H1 (cell line): ENCODE measurements around the gene SH3GL1. TPM values are rescaled to one million over a fixed set of nuclear protein-coding genes. Genes with fewer than 3 reads are reported as not detected.

Experiments used
- CTCF ChIA-PET: fragments of 300-600 bp; sonication (Branson Sonifier 250); formaldehyde crosslinking; loops from one replicate; lab custom pipeline; 2021; ENCODE audit not compliant: partially characterized antibody; lab: Charles Lee
- POLR2A ChIA-PET: fragments of 300-600 bp; sonication (Branson Sonifier 250); formaldehyde crosslinking; loops from one replicate; lab custom pipeline; 2021; ENCODE audit warnings: inconsistent platforms; ENCODE audit not compliant: partially characterized antibody; lab: Charles Lee
- DNase-seq, 2 experiments: peaks; one replicate each; pipeline versions ENCODE4 v3.0.0 to v3.0.0-alpha.2; 2010 to 2022; ENCODE audit warnings: low spot score in 2 of 2, low read depth in 1 of 2, mixed read lengths in 1 of 2
- FAIRE-seq: peaks from 2 replicates; lab custom pipeline; 2011; peaks lifted over from hg19 to GRCh38; lab: Jason Lieb, UNC
- H2AFZ ChIP-seq: 2 replicates; pipeline ENCODE4 v1.8.1; 2012; ENCODE audit warnings: low read length, inconsistent platforms
- H2AK5ac ChIP-seq: 2 replicates; pipeline ENCODE4 v1.6.1; 2013; ENCODE audit warnings: low read depth, low read length
- H2BK120ac ChIP-seq: replicated peaks from 2 replicates; pipeline ENCODE3; 2013; ENCODE audit warnings: low read depth, low read length, inconsistent platforms
- H2BK12ac ChIP-seq: 2 replicates; pipeline ENCODE4 v1.6.1; 2013; ENCODE audit warnings: low read depth, low read length
- H2BK15ac ChIP-seq: 2 replicates; pipeline ENCODE4 v1.6.1; 2013; ENCODE audit warnings: low read length
- H2BK20ac ChIP-seq: 2 replicates; pipeline ENCODE4 v1.6.1; 2013; ENCODE audit warnings: low read length
- H2BK5ac ChIP-seq: 2 replicates; pipeline ENCODE4 v1.6.1; 2013; ENCODE audit warnings: low read depth, low read length
- H3K14ac ChIP-seq: 2 replicates; pipeline ENCODE4 v1.6.1; 2013; ENCODE audit warnings: inconsistent platforms; ENCODE audit not compliant: insufficient read length
- H3K18ac ChIP-seq: 2 replicates; pipeline ENCODE4 v1.6.1; 2013; ENCODE audit warnings: low read length; ENCODE audit errors: extremely low read depth
- H3K23ac ChIP-seq: 2 replicates; pipeline ENCODE4 v1.6.1; 2013; ENCODE audit warnings: inconsistent platforms; ENCODE audit not compliant: insufficient read length
- H3K23me2 ChIP-seq: 2 replicates; pipeline ENCODE4 v1.6.1; 2013; ENCODE audit warnings: low read depth, low read length
- H3K27ac ChIP-seq: 2 replicates; pipeline ENCODE4 v1.6.1; 2011; ENCODE audit warnings: low read depth, low read length, inconsistent platforms
- H3K27me3 ChIP-seq, 4 experiments: replicated peaks in 1 of 4; 1 replicate in 1 of 4; 2 replicates in 3 of 4; pipeline versions ENCODE4 v1.6.1 to v1.8.1; 2011 to 2013; ENCODE audit warnings: low read length in 3 of 4, mild to moderate bottlenecking in 3 of 4, inconsistent platforms in 2 of 4, mixed read lengths in 2 of 4, moderate library complexity in 1 of 4; ENCODE audit not compliant: control insufficient read depth in 3 of 4, insufficient read depth in 3 of 4; ENCODE audit errors: extremely low read depth in 1 of 4
- H3K36me3 ChIP-seq, 4 experiments: 2 replicates each; pipeline versions ENCODE4 v1.6.1 to v1.8.1; 2011 to 2013; ENCODE audit warnings: mild to moderate bottlenecking in 4 of 4, low read length in 3 of 4, moderate library complexity in 2 of 4, control low read depth in 1 of 4, inconsistent platforms in 1 of 4; ENCODE audit not compliant: insufficient read depth in 4 of 4, control insufficient read depth in 2 of 4
- H3K4ac ChIP-seq: replicated peaks from 2 replicates; pipeline ENCODE3; 2013; ENCODE audit warnings: low read length, low read depth, mixed read lengths, inconsistent platforms; ENCODE audit not compliant: insufficient read length
- H3K4me1 ChIP-seq, 4 experiments: replicated peaks in 1 of 4; 1 replicate in 1 of 4; 2 replicates in 3 of 4; pipeline versions ENCODE4 v1.6.1 to v1.8.1; 2011 to 2013; ENCODE audit warnings: low read length in 3 of 4, inconsistent platforms in 2 of 4, mixed read lengths in 1 of 4; ENCODE audit not compliant: insufficient read depth in 4 of 4, control insufficient read depth in 3 of 4
- H3K4me2 ChIP-seq, 2 experiments: 2 replicates each; pipeline versions ENCODE4 v1.6.1 to v1.8.1; 2011 to 2013; ENCODE audit warnings: low read depth in 2 of 2, low read length in 2 of 2, control low read depth in 1 of 2, inconsistent platforms in 1 of 2, mild to moderate bottlenecking in 1 of 2; ENCODE audit not compliant: insufficient read depth in 1 of 2
- H3K4me3 ChIP-seq, 4 experiments: fragments of 200-600, 300-600 bp in 1 of 4; sonication (generic), shearing (Covaris generic), sonication (Bioruptor Twin) in 1 of 4; 2 replicates each; pipeline versions ENCODE4 v1.5.1 to v1.8.1; 2011 to 2016; ENCODE audit warnings: low read length in 4 of 4, low read depth in 3 of 4, control low read depth in 2 of 4, inconsistent platforms in 2 of 4, mild to moderate bottlenecking in 2 of 4, mixed read lengths in 1 of 4, moderate library complexity in 1 of 4; ENCODE audit not compliant: insufficient read depth in 2 of 4; ENCODE audit errors: extremely low read depth in 1 of 4
- H3K56ac ChIP-seq: replicated peaks from 2 replicates; pipeline ENCODE3; 2013; ENCODE audit warnings: low read depth, mild to moderate bottlenecking, mixed read lengths, low read length, inconsistent platforms; ENCODE audit not compliant: insufficient read length
- H3K79me1 ChIP-seq: 2 replicates; pipeline ENCODE4 v1.6.1; 2013; ENCODE audit warnings: low read depth, low read length, control low read depth
- H3K79me2 ChIP-seq, 2 experiments: 2 replicates each; pipeline versions ENCODE4 v1.6.1 to v1.8.1; 2012 to 2013; ENCODE audit warnings: low read length in 2 of 2, mild to moderate bottlenecking in 2 of 2, inconsistent platforms in 1 of 2; ENCODE audit not compliant: insufficient read depth in 2 of 2, control insufficient read depth in 1 of 2
- H3K9ac ChIP-seq, 4 experiments: replicated peaks in 1 of 4; 1 replicate in 1 of 4; 2 replicates in 3 of 4; pipeline versions ENCODE4 v1.6.1 to v1.8.1; 2011 to 2013; ENCODE audit warnings: low read depth in 3 of 4, low read length in 3 of 4, control low read depth in 2 of 4, mild to moderate bottlenecking in 2 of 4, moderate library complexity in 2 of 4, inconsistent platforms in 1 of 4; ENCODE audit errors: extremely low read depth in 1 of 4
- H3K9me3 ChIP-seq, 2 experiments: 2 replicates each; pipeline versions ENCODE4 v1.6.1 to v1.8.1; 2012 to 2013; ENCODE audit warnings: mild to moderate bottlenecking in 2 of 2, moderate library complexity in 2 of 2, control low read depth in 1 of 2, inconsistent platforms in 1 of 2, low read depth in 1 of 2, low read length in 1 of 2, mixed read lengths in 1 of 2; ENCODE audit not compliant: insufficient read depth in 2 of 2
- H4K20me1 ChIP-seq, 2 experiments: replicated peaks in 1 of 2; 2 replicates each; pipeline versions ENCODE3 to v1.8.1; 2011 to 2013; ENCODE audit warnings: inconsistent platforms in 2 of 2, low read length in 2 of 2, mild to moderate bottlenecking in 1 of 2; ENCODE audit not compliant: insufficient read depth in 2 of 2, control insufficient read depth in 1 of 2
- H4K5ac ChIP-seq: 2 replicates; pipeline ENCODE4 v1.6.1; 2013; ENCODE audit warnings: low read length, low read depth, mixed read lengths, inconsistent platforms; ENCODE audit not compliant: insufficient read length
- H4K8ac ChIP-seq: 2 replicates; pipeline ENCODE4 v1.8.0; 2013; ENCODE audit warnings: mild to moderate bottlenecking, moderate library complexity, low read length, inconsistent platforms; ENCODE audit not compliant: insufficient read depth; ENCODE audit errors: extremely low read depth
- H4K91ac ChIP-seq: replicated peaks from 2 replicates; pipeline ENCODE3; 2013; ENCODE audit warnings: low read length, mixed read lengths, inconsistent platforms; ENCODE audit not compliant: insufficient read length
- CBX8 ChIP-seq: fragments of 300-800, 300-1000 bp; sonication (generic); IDR thresholded peaks from 2 replicates; pipeline ENCODE4 v1.7.1; 2016; ENCODE audit warnings: low read depth, low read length, borderline replicate concordance
- GTF2F1 ChIP-seq: IDR thresholded peaks from 2 replicates; pipeline ENCODE4 v1.6.1; 2012; ENCODE audit warnings: low read depth, low read length, improper control_type of control experiment, borderline replicate concordance
- NRF1 ChIP-seq: IDR thresholded peaks from 2 replicates; pipeline ENCODE4 v1.6.1; 2011; ENCODE audit warnings: mild to moderate bottlenecking, low read depth, low read length, improper control_type of control experiment
- PHF8 ChIP-seq: fragments of 200-600 bp; sonication (generic); conservative IDR thresholded peaks from 2 replicates; pipeline ENCODE4 v1.7.1; 2012; ENCODE audit warnings: low read depth, mild to moderate bottlenecking, inconsistent platforms, low read length, moderate library complexity
- SP2 ChIP-seq: IDR thresholded peaks from 2 replicates; pipeline ENCODE4 v1.6.1; 2012; ENCODE audit warnings: mild to moderate bottlenecking, low read length, inconsistent platforms
- WGBS, 2 experiments: shearing (Covaris generic) in 1 of 2; methylation state at CpG; one replicate each; pipeline versions ENCODE4 v1.1.6 to v1.1.7; 2013 to 2015; ENCODE audit warnings: low lambda C conversion rate in 2 of 2, mixed read lengths in 2 of 2, inconsistent platforms in 1 of 2, low coverage in 1 of 2, missing lambda C conversion rate in 1 of 2; ENCODE audit not compliant: insufficient replicate concordance in 2 of 2, insufficient coverage in 1 of 2, insufficient read length in 1 of 2; ENCODE audit errors: extremely low coverage in 1 of 2, missing lambda C conversion rate in 1 of 2; 5-methylcytosine and 5-hydroxymethylcytosine counted together
- polyA plus RNA-seq, 7 experiments: library from polyadenylated mRNA; depleted of rRNA in 3 of 7; stranded (reverse) in 5 of 7; unstranded in 2 of 7; fragments of >200 nt in 5 of 7; fragments of 200-250 nt in 2 of 7; gene quantifications; 1 replicate in 5 of 7; 2 replicates in 1 of 7; 4 replicates in 1 of 7; pipeline versions ENCODE4 v1.2.1 to v1.2.3, GENCODE V29; 2011 to 2013; ENCODE audit warnings: missing spikeins in 2 of 7, mixed read lengths in 2 of 7
- total RNA-seq: library from RNA; stranded (reverse); fragmentation: NEBNext Ultra II Directional; extraction: Animal tissue kit (Norgen Biotek cat#: 25700); gene quantifications from 2 replicates; pipeline ENCODE4 v1.2.1, GENCODE V29; 2021

Gene SH3GL1
- total and polyA plus RNA-seq, 2 of the 8 experiments (the other 6 are each of a cell fraction or from before 2014, with no cell fraction given), result 81.5 to 102 TPM

DNA sequence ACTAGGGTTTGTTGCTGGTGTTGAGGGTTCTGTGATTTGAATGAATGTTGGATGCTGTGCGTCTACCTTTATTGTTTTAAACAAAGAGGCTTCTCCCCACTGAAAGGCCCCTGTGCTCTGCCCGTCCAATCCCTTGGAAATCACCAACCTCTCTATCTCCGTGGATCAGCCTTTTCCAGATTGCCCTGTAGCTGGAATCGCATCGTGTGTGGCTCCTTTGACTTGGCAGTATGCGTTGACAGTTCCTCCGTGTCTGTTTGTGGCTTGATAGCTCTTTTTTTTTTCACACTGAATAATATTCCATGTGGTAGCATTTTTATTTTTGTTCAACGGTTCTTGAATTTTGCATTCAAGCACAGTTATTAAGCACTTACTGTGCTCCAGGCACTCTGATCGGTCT lies 34.0 kb upstream of the SH3GL1 start:
- H2BK15ac ChIP-seq, result no peak overlapping the region
- WGBS, 2 experiments, result 94% methylated on average over 9 of the region's 9 CpGs; no CpG with 5 or more reads in 1 of the 2 experiments
- DNase-seq, result no peak
- H4K91ac ChIP-seq, result no peak overlapping the region
- no peak overlapping the region for H3K14ac ChIP-seq
- no peak overlapping the region for H2BK5ac ChIP-seq
- no peak overlapping the region for H2BK20ac ChIP-seq
- no peak overlapping the region for H4K8ac ChIP-seq
- no peak overlapping the region for H3K18ac ChIP-seq
- no peak for FAIRE-seq
- no peak overlapping the region for H2AFZ ChIP-seq
- H3K4ac ChIP-seq, result no peak overlapping the region
- H4K20me1 ChIP-seq, result peaks cover 15 to 37% of the 10 kb centered on the region in 2 experiments
- no peak overlapping the region for H3K56ac ChIP-seq
- H3K27ac ChIP-seq, result no peak overlapping the region
- no peak overlapping the region for H4K5ac ChIP-seq
- peaks cover 0 to 12% of the 10 kb centered on the region in 2 experiments; a peak in 1 of 4 replicates for H3K79me2 ChIP-seq
- no peak overlapping the region for H2BK12ac ChIP-seq
- CTCF ChIA-PET, result interaction anchor here (0.6 to 2.2 kb wide), 2 partner anchors 10 to 16 kb away, joined by 3 to 6 read pairs; no protein-coding TSS in a partner anchor
- no peaks in the 10 kb centered on the region for H3K23me2 ChIP-seq
- H3K23ac ChIP-seq, result no peak overlapping the region
- H3K9ac ChIP-seq, result no peak overlapping the region
- H3K36me3 ChIP-seq, result peaks cover 61 to 86% (median 78%) of the 10 kb centered on the region in 4 experiments
- peaks cover 12% of the 10 kb centered on the region for H3K79me1 ChIP-seq
- H3K4me3 ChIP-seq, result no peak overlapping the region
- H2AK5ac ChIP-seq, result no peak overlapping the region
- H3K4me1 ChIP-seq, result no peaks in the 10 kb centered on the region
- no peaks in the 10 kb centered on the region for H3K9me3 ChIP-seq
- POLR2A ChIA-PET, result interaction anchor here (0.7 to 58.1 kb wide), 4 partner anchors 3 to 53 kb away, joined by 3 to 1590 read pairs (median 796); partner anchors contain the start of genes CHAF1A, SH3GL1 and UBXN6
- TF ChIP-seq NRF1 (no peak), SP2 (no peak), PHF8 (no peak), GTF2F1 (no peak), CBX8 (no peak)
- H3K4me2 ChIP-seq, result no peak overlapping the region
- H2BK120ac ChIP-seq, result no peak overlapping the region
- no peaks in the 10 kb centered on the region for H3K27me3 ChIP-seq
